IMR-90 (cell line): ENCODE data around the gene DEK.

Source experiments
- BHLHE40 ChIP-seq: fragments of 150-350 bp; IDR thresholded peaks from 2 replicates; pipeline ENCODE4 v1.6.1; 2016; ENCODE audit warnings: mild to moderate bottlenecking, low read depth, low read length
- CEBPB ChIP-seq: IDR thresholded peaks from 2 replicates; pipeline ENCODE4 v1.6.1; 2012; ENCODE audit warnings: low read depth, low read length, improper control_type of control experiment
- CTCF ChIP-seq: conservative IDR thresholded peaks from 2 replicates; pipeline ENCODE4 v1.5.1; 2012; ENCODE audit warnings: mild to moderate bottlenecking, low read depth, low read length, improper control_type of control experiment
- MAFK ChIP-seq: IDR thresholded peaks from 2 replicates; pipeline ENCODE4 v1.6.1; 2012; ENCODE audit warnings: low read depth, low read length, improper control_type of control experiment
- MXI1 ChIP-seq: IDR thresholded peaks from 2 replicates; pipeline ENCODE4 v1.6.1; 2012; ENCODE audit warnings: low read depth, mild to moderate bottlenecking, low read length, moderate library complexity, borderline replicate concordance
- POLR2A ChIP-seq: IDR thresholded peaks from 2 replicates; pipeline ENCODE4 v1.6.1; 2012; ENCODE audit warnings: mild to moderate bottlenecking, low read depth, low read length
- RCOR1 ChIP-seq: IDR thresholded peaks from 2 replicates; pipeline ENCODE4 v1.6.1; 2012; ENCODE audit warnings: mild to moderate bottlenecking, low read length, improper control_type of control experiment; ENCODE audit not compliant: insufficient replicate concordance
- SMC3 ChIP-seq: fragments of 150-350 bp; IDR thresholded peaks from 2 replicates; pipeline ENCODE4 v1.6.1; 2016; ENCODE audit warnings: low read depth, mild to moderate bottlenecking, antibody characterized with exemption, low read length, moderate library complexity
- USF2 ChIP-seq: fragments of 150-350 bp; IDR thresholded peaks from 2 replicates; pipeline ENCODE4 v1.6.1; 2017; ENCODE audit warnings: mild to moderate bottlenecking, antibody characterized with exemption, low read length, low read depth

GRCh38 chr6:18213439-18213838 lies 50.9 kb downstream of the DEK start:
- TF ChIP-seq POLR2A: no peak
- no peak for TF ChIP-seq CTCF
- no peak for TF ChIP-seq CEBPB
- TF ChIP-seq USF2: no peak
- TF ChIP-seq MXI1: no peak
- no peak for TF ChIP-seq SMC3
- no peak for TF ChIP-seq BHLHE40
- no peak for TF ChIP-seq RCOR1
- TF ChIP-seq MAFK: no peak
